DND-41 (cell line): ENCODE results near the gene SCUBE1.

Source experiments
- ATAC-seq: fragments of 200-7000 bp; cut with Tn5 transposase; 3 replicates; pipeline ENCODE4 v1.9.1; 2021; ENCODE audit warnings: low read depth; ENCODE audit not compliant: insufficient read depth
- DNase-seq: peaks from one replicate; pipeline ENCODE4 v3.0.0-alpha.2; 2020
- H2AFZ ChIP-seq: 2 replicates; pipeline ENCODE4 v1.6.0; 2012; ENCODE audit warnings: low read depth, low read length
- H3K27ac ChIP-seq: 2 replicates; pipeline ENCODE4 v1.5.1; 2012; ENCODE audit warnings: low read length, inconsistent platforms
- H3K27me3 ChIP-seq: fragments of 200-600 bp; sonication (generic); 2 replicates; pipeline ENCODE4 v1.6.0; 2012; ENCODE audit warnings: low read length, mild to moderate bottlenecking, inconsistent platforms; ENCODE audit not compliant: insufficient read depth, poor library complexity
- H3K36me3 ChIP-seq: 2 replicates; pipeline ENCODE4 v1.5.1; 2012; ENCODE audit warnings: low read length, inconsistent platforms; ENCODE audit not compliant: insufficient read depth
- H3K4me1 ChIP-seq: 2 replicates; pipeline ENCODE4 v1.5.1; 2012; ENCODE audit warnings: mild to moderate bottlenecking, low read length; ENCODE audit not compliant: insufficient read depth
- H3K4me2 ChIP-seq: 2 replicates; pipeline ENCODE4 v1.6.0; 2012; ENCODE audit warnings: mild to moderate bottlenecking, moderate library complexity, low read length, inconsistent platforms; ENCODE audit not compliant: insufficient read depth
- H3K4me3 ChIP-seq, 2 experiments: fragments of 200-600 bp in 1 of 2; shearing (Covaris generic) in 1 of 2; 2 replicates each; pipeline ENCODE4 v1.5.1; 2012 to 2016; ENCODE audit warnings: inconsistent platforms in 2 of 2, low read length in 2 of 2, mild to moderate bottlenecking in 2 of 2, low read depth in 1 of 2, moderate library complexity in 1 of 2
- H3K79me2 ChIP-seq: 2 replicates; pipeline ENCODE4 v1.6.0; 2012; ENCODE audit warnings: low read length, inconsistent platforms; ENCODE audit not compliant: insufficient read depth
- H3K9ac ChIP-seq: 2 replicates; pipeline ENCODE4 v1.6.0; 2012; ENCODE audit warnings: low read depth, mild to moderate bottlenecking, inconsistent platforms, low read length, moderate library complexity
- H3K9me3 ChIP-seq: 2 replicates; pipeline ENCODE4 v1.5.1; 2012; ENCODE audit warnings: low read length, moderate library complexity, mild to moderate bottlenecking, inconsistent platforms; ENCODE audit not compliant: insufficient read depth, severe bottlenecking
- H4K20me1 ChIP-seq: 2 replicates; pipeline ENCODE4 v1.6.0; 2012; ENCODE audit warnings: low read length; ENCODE audit not compliant: insufficient read depth
- CTCF ChIP-seq: IDR thresholded peaks from 2 replicates; pipeline ENCODE4 v1.5.1; 2012; ENCODE audit warnings: borderline replicate concordance, low read length, moderate library complexity, mild to moderate bottlenecking; ENCODE audit not compliant: poor library complexity, severe bottlenecking; ENCODE audit errors: extremely low read depth
- EZH2 ChIP-seq: IDR thresholded peaks from 3 replicates; pipeline ENCODE4 v1.6.1; 2012; ENCODE audit warnings: borderline replicate concordance, low read depth, mild to moderate bottlenecking, moderate library complexity, low read length, inconsistent platforms; ENCODE audit not compliant: severe bottlenecking

The SCUBE1 gene

GRCh38 chr22:43218786-43219185 is 124.4 kb downstream of the SCUBE1 start:
- no peak overlapping the region for H2AFZ ChIP-seq
- H3K4me2 ChIP-seq: no peak overlapping the region
- ATAC-seq (no peak), DNase-seq (no peak)
- no peaks in the 10 kb centered on the region for H3K27me3 ChIP-seq
- no peaks in the 10 kb centered on the region for H3K9me3 ChIP-seq
- no peaks in the 10 kb centered on the region for H3K4me1 ChIP-seq
- H3K36me3 ChIP-seq: no peaks in the 10 kb centered on the region
- TF ChIP-seq EZH2: no peak
- no peak for TF ChIP-seq CTCF
- no peaks in the 10 kb centered on the region; the same call in 1 of the 2 replicates for H4K20me1 ChIP-seq
- H3K27ac ChIP-seq: no peak overlapping the region
- H3K9ac ChIP-seq: no peak overlapping the region
- no peaks in the 10 kb centered on the region for H3K79me2 ChIP-seq
- H3K4me3 ChIP-seq: no peak overlapping the region

DNA sequence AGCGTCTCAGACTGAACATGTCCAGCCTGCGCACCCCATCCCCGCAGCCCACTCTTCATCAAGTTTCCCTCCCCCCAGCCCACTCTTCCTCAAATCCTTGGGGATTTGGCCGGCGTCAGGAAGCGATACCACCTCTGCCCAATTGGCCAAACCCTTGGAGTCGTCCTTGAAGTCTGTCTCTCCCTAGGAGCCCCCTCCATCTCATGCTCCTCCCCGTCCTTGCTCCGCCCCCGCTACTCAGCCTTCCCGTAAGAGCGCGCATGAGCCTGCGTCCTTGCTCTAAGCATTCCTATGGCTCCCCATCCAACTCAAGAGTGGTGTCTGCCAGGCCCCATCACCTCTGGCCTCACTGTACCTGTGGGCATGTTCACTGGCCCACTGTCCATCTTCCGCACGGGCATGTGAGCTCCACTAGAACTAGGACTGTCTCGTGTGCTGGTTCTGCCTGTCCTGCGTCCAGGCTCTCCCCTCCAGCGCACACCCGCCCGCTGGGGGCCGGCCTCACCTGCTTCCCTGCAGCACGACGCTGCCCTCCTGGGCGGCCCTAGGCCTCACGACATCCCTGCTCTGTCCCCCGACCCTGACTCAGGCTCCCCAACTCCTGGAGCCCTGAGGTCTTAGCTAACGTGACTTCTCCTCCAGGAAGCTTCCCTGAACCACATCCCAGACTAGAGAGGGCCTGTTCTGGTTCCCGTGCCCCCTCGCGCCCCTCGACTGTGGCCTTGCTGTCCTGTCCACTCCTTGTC is 125.7 kb downstream of the SCUBE1 start:
- H3K9ac ChIP-seq: no peak overlapping the region
- no peaks in the 10 kb centered on the region for H3K36me3 ChIP-seq
- H3K4me3 ChIP-seq: no peak overlapping the region
- no peaks in the 10 kb centered on the region for H3K4me1 ChIP-seq
- no peak overlapping the region for H2AFZ ChIP-seq
- H3K79me2 ChIP-seq: no peaks in the 10 kb centered on the region
- H3K9me3 ChIP-seq: no peaks in the 10 kb centered on the region
- H3K27me3 ChIP-seq: no peaks in the 10 kb centered on the region
- TF ChIP-seq EZH2: no peak
- TF ChIP-seq CTCF: no peak
- no peak for DNase-seq
- ATAC-seq: no peak
- H4K20me1 ChIP-seq: no peaks in the 10 kb centered on the region
- H3K27ac ChIP-seq: no peak overlapping the region
- H3K4me2 ChIP-seq: no peak overlapping the region

DNA sequence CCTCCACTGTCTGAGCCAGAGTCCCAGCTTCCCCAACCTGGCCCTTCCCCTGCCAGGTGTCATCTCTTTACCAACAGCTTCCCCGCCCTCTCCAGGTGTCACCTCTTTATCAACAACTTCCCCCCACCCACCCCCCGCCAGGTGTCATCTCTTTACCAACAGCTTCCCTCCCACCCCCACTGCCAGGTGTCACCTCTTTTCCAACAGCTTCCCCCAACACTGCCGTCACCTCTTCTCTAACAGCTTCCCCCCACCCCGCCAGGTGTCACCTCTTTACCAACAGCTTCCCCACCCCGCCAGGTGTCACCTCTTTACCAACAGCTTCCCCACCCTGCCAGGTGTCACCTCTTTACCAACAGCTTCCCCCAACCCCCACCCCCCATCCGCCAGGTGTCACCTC is 126.4 kb downstream of the SCUBE1 start:
- DNase-seq (no peak), ATAC-seq (no peak)
- H3K79me2 ChIP-seq: no peaks in the 10 kb centered on the region

More for the DNA sequence above, 126.4 kb downstream of the SCUBE1 start:
- TF ChIP-seq CTCF: no peak
- no peak for TF ChIP-seq EZH2
- H3K36me3 ChIP-seq: no peaks in the 10 kb centered on the region
- no peak overlapping the region for H3K4me2 ChIP-seq
- H2AFZ ChIP-seq: no peak overlapping the region
- no peaks in the 10 kb centered on the region for H3K27me3 ChIP-seq
- no peak overlapping the region for H3K27ac ChIP-seq
- no peaks in the 10 kb centered on the region for H4K20me1 ChIP-seq
- H3K4me1 ChIP-seq: no peaks in the 10 kb centered on the region
- no peak overlapping the region for H3K9ac ChIP-seq
- no peak overlapping the region for H3K4me3 ChIP-seq
- no peaks in the 10 kb centered on the region for H3K9me3 ChIP-seq
